Muscle of leg (tissue), 11 donors: Measurements from ENCODE around the gene ZNF268. TPM values are rescaled to one million over a fixed set of nuclear protein-coding genes. Genes with fewer than 3 reads are reported as not detected.

Experiments
- DNase-seq: peaks from one replicate; pipeline ENCODE4 v3.0.0; 2013
- H3K27ac ChIP-seq: one replicate; pipeline ENCODE4 v1.5.1; 2013; ENCODE audit warnings: mild to moderate bottlenecking, low read length, control low read depth
- H3K27me3 ChIP-seq: one replicate; pipeline ENCODE4 v1.6.1; 2013; ENCODE audit warnings: low read length; ENCODE audit not compliant: control insufficient read depth, insufficient read depth
- H3K36me3 ChIP-seq: one replicate; pipeline ENCODE4 v1.6.1; 2013; ENCODE audit warnings: low read length; ENCODE audit not compliant: control insufficient read depth, insufficient read depth
- H3K4me1 ChIP-seq: one replicate; pipeline ENCODE4 v1.6.1; 2013; ENCODE audit warnings: low read length; ENCODE audit not compliant: control insufficient read depth, insufficient read depth
- H3K4me3 ChIP-seq: one replicate; pipeline ENCODE4 v1.5.1; 2013; ENCODE audit warnings: low read length, control low read depth
- H3K9me3 ChIP-seq: replicated peaks from 2 replicates; pipeline ENCODE4 v1.6.1; 2013; ENCODE audit warnings: low read depth, low read length; ENCODE audit not compliant: control insufficient read depth
- WGBS: methylation state at CpG from one replicate; pipeline ENCODE4 v1.1.5; 2013; ENCODE audit warnings: missing lambda C conversion rate; ENCODE audit not compliant: insufficient coverage; 5-methylcytosine and 5-hydroxymethylcytosine counted together
- polyA plus RNA-seq, 8 donors: library from polyadenylated mRNA; unstranded; fragments of 120-200 nt; gene quantifications; one replicate each; pipeline versions ENCODE4 v1.2.1 to v1.2.3, GENCODE V29; 2013; ENCODE audit warnings: inconsistent platforms in 1 of 8, low replicate concordance in 1 of 8; ENCODE audit not compliant: insufficient read length in 8 of 8, insufficient read depth in 1 of 8
- total RNA-seq: library from RNA; stranded (reverse); fragments of 120-200 nt; gene quantifications from one replicate; pipeline ENCODE4 v1.2.4, GENCODE V29; 2013

ZNF268 gene
- total and polyA plus RNA-seq, 9 donors, result 6.1 to 17.4 (median 9.5) TPM

GRCh38 chr12:133222211-133222610, 40.9 kb downstream of the ZNF268 start:
- DNase-seq, result no peak
- 77% methylated on average over 8 of the region's 10 CpGs for WGBS
- no peak overlapping the region for H3K4me3 ChIP-seq
- H3K36me3 ChIP-seq, result no peaks in the 10 kb centered on the region
- H3K9me3 ChIP-seq, result peaks cover 82% of the 10 kb centered on the region
- no peaks in the 10 kb centered on the region for H3K27me3 ChIP-seq
- no peaks in the 10 kb centered on the region for H3K4me1 ChIP-seq
- no peak overlapping the region for H3K27ac ChIP-seq

- H3K9me3 ChIP-seq, result peaks cover 78% of the 10 kb centered on the region
- no peak overlapping the region for H3K4me3 ChIP-seq
- 81% methylated on average over 3 of the region's 4 CpGs for WGBS
- no peaks in the 10 kb centered on the region for H3K36me3 ChIP-seq
- H3K27me3 ChIP-seq, result no peaks in the 10 kb centered on the region
- DNase-seq, result no peak
- H3K4me1 ChIP-seq, result no peaks in the 10 kb centered on the region
- no peak overlapping the region for H3K27ac ChIP-seq
These were observed 44.2 kb downstream of the ZNF268 start for GRCh38 chr12:133225527-133225926.

- H3K27ac ChIP-seq, result no peak overlapping the region
- H3K4me1 ChIP-seq, result no peaks in the 10 kb centered on the region
- H3K9me3 ChIP-seq, result peaks cover 78% of the 10 kb centered on the region
- no peak for DNase-seq
- 72% methylated on average over 6 of the region's 8 CpGs for WGBS
- no peaks in the 10 kb centered on the region for H3K36me3 ChIP-seq
- no peak overlapping the region for H3K4me3 ChIP-seq
- H3K27me3 ChIP-seq, result no peaks in the 10 kb centered on the region
These were observed 45.4 kb downstream of the ZNF268 start for GRCh38 chr12:133226690-133227089.

GRCh38 chr12:133227281-133227852, 46.1 kb downstream of the ZNF268 start:
- Histone ChIP-seq H3K36me3 (no peaks in the 10 kb centered on the region), H3K4me1 (no peaks in the 10 kb centered on the region), H3K27ac (no peak overlapping the region), H3K4me3 (no peak overlapping the region), H3K27me3 (no peaks in the 10 kb centered on the region), H3K9me3 (peaks cover 78% of the 10 kb centered on the region)
- WGBS, result 75% methylated on average over 7 of the region's 7 CpGs
- DNase-seq, result no peak

- no peak overlapping the region for H3K4me3 ChIP-seq
- no peaks in the 10 kb centered on the region for H3K4me1 ChIP-seq
- H3K9me3 ChIP-seq, result peaks cover 86% of the 10 kb centered on the region
- 89% methylated on average over 3 of the region's 3 CpGs for WGBS
- no peak for DNase-seq
- H3K27ac ChIP-seq, result no peak overlapping the region
- no peaks in the 10 kb centered on the region for H3K27me3 ChIP-seq
- H3K36me3 ChIP-seq, result no peaks in the 10 kb centered on the region
These were observed 49.7 kb downstream of the ZNF268 start for GRCh38 chr12:133231001-133231400.

- no peaks in the 10 kb centered on the region for H3K36me3 ChIP-seq
- no peaks in the 10 kb centered on the region for H3K27me3 ChIP-seq
- 78% methylated on average over 6 of the region's 6 CpGs for WGBS
- H3K27ac ChIP-seq, result no peak overlapping the region
- H3K9me3 ChIP-seq, result peaks cover 76% of the 10 kb centered on the region
- no peaks in the 10 kb centered on the region for H3K4me1 ChIP-seq
- no peak for DNase-seq
- H3K4me3 ChIP-seq, result no peak overlapping the region
These were observed 51.7 kb downstream of the ZNF268 start for GRCh38 chr12:133233006-133233405.

- no peaks in the 10 kb centered on the region for H3K4me1 ChIP-seq
- 89% methylated on average over 11 of the region's 18 CpGs for WGBS
These were observed 52.8 kb downstream of the ZNF268 start for GRCh38 chr12:133233993-133234564.

GRCh38 chr12:133234971-133235370, 53.7 kb downstream of the ZNF268 start:
- H3K9me3 ChIP-seq, result peaks cover 63% of the 10 kb centered on the region
- no peak for DNase-seq
- H3K4me3 ChIP-seq, result no peak overlapping the region
- 64% methylated on average over 12 of the region's 20 CpGs for WGBS
- H3K27me3 ChIP-seq, result no peaks in the 10 kb centered on the region
- H3K27ac ChIP-seq, result no peak overlapping the region
- H3K4me1 ChIP-seq, result no peaks in the 10 kb centered on the region
- H3K36me3 ChIP-seq, result no peaks in the 10 kb centered on the region

More at GRCh38 chr12:133233993-133234564, 52.8 kb downstream of the ZNF268 start:
- Histone ChIP-seq H3K9me3 (peaks cover 65% of the 10 kb centered on the region), H3K4me3 (no peak overlapping the region), H3K27me3 (no peaks in the 10 kb centered on the region), H3K36me3 (no peaks in the 10 kb centered on the region), H3K27ac (no peak overlapping the region)
- no peak for DNase-seq

GRCh38 chr12:133235401-133236112, 54.3 kb downstream of the ZNF268 start, which contains the start of gene ANHX:
ANHX (minus strand) TSS chr12:133235877; CDS start chr12:133234356, 1,521 bp downstream.
- Histone ChIP-seq H3K27me3 (no peaks in the 10 kb centered on the region), H3K4me3 (no peak within 1 kb of the TSS), H3K9me3 (peaks cover 62% of the 10 kb centered on the region), H3K36me3 (no peaks in the 10 kb centered on the region), H3K4me1 (no peaks in the 10 kb centered on the region), H3K27ac (no peak within 1 kb of the TSS)
- WGBS, result 47% methylated on average over 27 of the region's 61 CpGs
- no peak for DNase-seq

- no peaks in the 10 kb centered on the region for H3K36me3 ChIP-seq
- no peak overlapping the region for H3K27ac ChIP-seq
- no peak for DNase-seq
- H3K9me3 ChIP-seq, result peaks cover 59% of the 10 kb centered on the region
- no peaks in the 10 kb centered on the region for H3K27me3 ChIP-seq
- H3K4me1 ChIP-seq, result no peaks in the 10 kb centered on the region
- WGBS, result 50% methylated on average over 41 of the region's 44 CpGs
- no peak overlapping the region for H3K4me3 ChIP-seq
These were observed 54.8 kb downstream of the ZNF268 start for GRCh38 chr12:133236144-133236543.
